SH-SY5Y (cell line): ENCODE data around the gene CDC27.

Source experiments
- GATA2 ChIP-seq: IDR thresholded peaks from 2 replicates; pipeline ENCODE4 v1.6.1; 2011; ENCODE audit warnings: mild to moderate bottlenecking, low read depth, low read length
- GATA3 ChIP-seq: IDR thresholded peaks from 2 replicates; pipeline ENCODE4 v1.6.1; 2011; ENCODE audit warnings: low read depth, mild to moderate bottlenecking, low read length, moderate library complexity

DNA sequence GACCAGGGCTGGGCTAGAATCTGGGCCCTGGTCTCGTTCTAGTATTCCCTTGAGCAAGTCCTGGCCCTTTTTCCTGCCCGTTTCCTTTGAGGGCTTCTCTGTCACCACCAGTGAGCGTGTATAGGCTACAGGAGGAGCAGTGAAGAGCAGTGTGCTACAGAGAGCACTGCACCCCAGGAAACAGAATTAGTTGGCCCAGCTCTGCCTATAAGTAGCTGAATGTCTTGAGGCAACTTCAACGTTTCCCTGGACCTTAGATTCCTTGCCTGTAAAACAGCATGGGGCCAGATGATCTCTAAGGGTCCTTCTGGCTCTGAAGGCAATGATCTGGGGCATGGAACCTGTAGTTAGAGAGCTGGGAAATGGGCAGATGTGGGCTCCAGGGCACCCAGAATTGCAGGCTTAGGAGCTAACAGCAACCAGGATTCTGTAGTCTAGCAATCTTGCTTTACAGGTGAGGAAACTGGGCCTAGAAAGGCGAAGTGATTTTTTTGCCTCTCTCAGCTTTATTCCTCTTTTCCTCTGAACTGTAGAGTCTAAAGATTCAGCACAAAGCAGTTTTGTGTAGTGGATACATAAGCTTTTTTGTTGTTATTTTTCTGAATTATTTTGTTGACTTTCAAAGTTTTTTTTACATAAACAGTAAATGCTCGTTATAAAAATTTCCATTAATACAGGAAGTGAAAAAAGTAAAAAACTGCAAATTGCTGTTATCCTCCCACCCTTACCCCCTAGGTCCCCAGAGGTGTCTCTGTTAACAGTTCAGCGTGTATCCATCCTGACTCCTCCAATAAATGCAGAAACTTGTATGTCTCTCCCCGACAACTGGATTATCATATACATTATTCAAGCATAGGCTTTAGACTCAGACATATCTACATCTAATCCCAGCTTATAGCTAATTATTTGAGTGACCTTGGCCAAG, 18.3 kb upstream of the CDC27 start:
- TF ChIP-seq GATA2 (no peak), GATA3 (no peak)
